WTC11 (cell line): ENCODE measurements around the gene S100A13. TPM values are rescaled to one million over a fixed set of nuclear protein-coding genes. Genes with fewer than 3 reads are reported as not detected.

Source experiments
- ATAC-seq: fragments of 200-7000 bp; cut with Tn5 transposase; 2 replicates; pipeline ENCODE4 v1.10.0; 2021; ENCODE audit warnings: mild to moderate bottlenecking, moderate library complexity
- CTCF ChIA-PET: fragments of 300-600 bp; sonication (Branson Sonifier 250); formaldehyde crosslinking; loops from one replicate; lab custom pipeline; 2021; ENCODE audit warnings: antibody characterized with exemption; lab: Charles Lee
- POLR2A ChIA-PET: fragments of 350-600 bp; sonication (Branson Sonifier 250); formaldehyde crosslinking; loops from one replicate; lab custom pipeline; 2021; ENCODE audit warnings: antibody characterized with exemption; lab: Charles Lee
- DNase-seq: peaks from one replicate; pipeline ENCODE4 v3.0.0; 2021; ENCODE audit warnings: low spot score
- H3K27ac Mint-ChIP-seq: 2 replicates; pipeline ENCODE4 v1.8.0; 2021; ENCODE audit warnings: mixed read lengths
- H3K27me3 Mint-ChIP-seq: 2 replicates; pipeline ENCODE4 v1.8.0; 2021; ENCODE audit warnings: low read depth, mild to moderate bottlenecking, moderate library complexity, mixed read lengths
- H3K36me3 Mint-ChIP-seq: 2 replicates; pipeline ENCODE4 v1.8.0; 2021; ENCODE audit warnings: mixed read lengths
- H3K4me1 Mint-ChIP-seq: 2 replicates; pipeline ENCODE4 v1.8.0; 2022; ENCODE audit warnings: mixed read lengths
- H3K4me3 Mint-ChIP-seq: 2 replicates; pipeline ENCODE4 v1.8.0; 2021; ENCODE audit warnings: mild to moderate bottlenecking, moderate library complexity, mixed read lengths
- H3K9me3 Mint-ChIP-seq: 2 replicates; pipeline ENCODE4 v1.8.0; 2021; ENCODE audit warnings: mixed read lengths
- AR ChIP-seq: fragments of 250-450 bp; sonication (Bioruptor Pico); IDR thresholded peaks from 2 replicates; pipeline ENCODE4 v1.9.0; 2021; ENCODE audit warnings: mild to moderate bottlenecking
- FOXK1 ChIP-seq: sonication (generic); formaldehyde crosslinking; IDR thresholded peaks from 2 replicates; pipeline ENCODE4 v1.8.0; 2022; ENCODE audit warnings: mild to moderate bottlenecking, moderate library complexity, missing genetic modification reagents
- GABPB1 ChIP-seq: sonication (generic); formaldehyde crosslinking; IDR thresholded peaks from 2 replicates; pipeline ENCODE4 v1.8.1; 2023; ENCODE audit warnings: mild to moderate bottlenecking, missing genetic modification reagents
- GTF2I ChIP-seq: fragments of 250-450 bp; sonication (Bioruptor Pico); conservative IDR thresholded peaks from 2 replicates; pipeline ENCODE4 v1.4.0; 2021; ENCODE audit warnings: mild to moderate bottlenecking
- JAZF1 ChIP-seq: fragments of 250-450 bp; sonication (Bioruptor Pico); IDR thresholded peaks from 2 replicates; pipeline ENCODE4 v1.9.0; 2021; ENCODE audit warnings: moderate library complexity, mild to moderate bottlenecking, inconsistent platforms
- MYBL2 ChIP-seq: sonication (generic); formaldehyde crosslinking; IDR thresholded peaks from 2 replicates; pipeline ENCODE4 v1.8.1; 2023; ENCODE audit warnings: mild to moderate bottlenecking, moderate library complexity, missing genetic modification reagents
- NFE2L1 ChIP-seq: sonication (generic); formaldehyde crosslinking; IDR thresholded peaks from 2 replicates; pipeline ENCODE4 v1.8.1; 2023; ENCODE audit warnings: missing genetic modification reagents
- OVOL2 ChIP-seq: fragments of 250-450 bp; sonication (Bioruptor Pico); IDR thresholded peaks from 2 replicates; pipeline ENCODE4 v1.9.0; 2021; ENCODE audit warnings: mild to moderate bottlenecking, borderline replicate concordance
- ZBTB21 ChIP-seq: sonication (generic); formaldehyde crosslinking; IDR thresholded peaks from 2 replicates; pipeline ENCODE4 v1.8.1; 2023; ENCODE audit warnings: mild to moderate bottlenecking, missing genetic modification reagents, borderline replicate concordance
- ZNF138 ChIP-seq: sonication (generic); formaldehyde crosslinking; conservative IDR thresholded peaks from 2 replicates; pipeline ENCODE4 v1.8.1; 2022; ENCODE audit warnings: mild to moderate bottlenecking, moderate library complexity, missing genetic modification reagents
- ZNF263 ChIP-seq: sonication (generic); formaldehyde crosslinking; IDR thresholded peaks from 2 replicates; pipeline ENCODE4 v1.8.1; 2022; ENCODE audit warnings: low read depth, mild to moderate bottlenecking, moderate library complexity, missing genetic modification reagents
- ZNF416 ChIP-seq: fragments of 250-450 bp; sonication (Bioruptor Pico); IDR thresholded peaks from 2 replicates; pipeline ENCODE4 v1.9.0; 2021; ENCODE audit warnings: mild to moderate bottlenecking, inconsistent platforms
- ZNF671 ChIP-seq: fragments of 250-450 bp; sonication (Bioruptor Pico); IDR thresholded peaks from 2 replicates; pipeline ENCODE4 v1.8.0; 2021; ENCODE audit warnings: mild to moderate bottlenecking
- total RNA-seq: library from RNA; stranded (reverse); gene quantifications from 3 replicates; pipeline ENCODE4 v1.2.3, GENCODE V29; 2021
- TF ChIP-seq, protein P1 (sequence below): sonication (generic); formaldehyde crosslinking; IDR thresholded peaks from 2 replicates; pipeline ENCODE4 v1.8.0; 2022; ENCODE audit warnings: mild to moderate bottlenecking, missing genetic modification reagents

S100A13 gene
- total RNA-seq, 1 experiment from 2014 or later, result 68.4 TPM

DNA sequence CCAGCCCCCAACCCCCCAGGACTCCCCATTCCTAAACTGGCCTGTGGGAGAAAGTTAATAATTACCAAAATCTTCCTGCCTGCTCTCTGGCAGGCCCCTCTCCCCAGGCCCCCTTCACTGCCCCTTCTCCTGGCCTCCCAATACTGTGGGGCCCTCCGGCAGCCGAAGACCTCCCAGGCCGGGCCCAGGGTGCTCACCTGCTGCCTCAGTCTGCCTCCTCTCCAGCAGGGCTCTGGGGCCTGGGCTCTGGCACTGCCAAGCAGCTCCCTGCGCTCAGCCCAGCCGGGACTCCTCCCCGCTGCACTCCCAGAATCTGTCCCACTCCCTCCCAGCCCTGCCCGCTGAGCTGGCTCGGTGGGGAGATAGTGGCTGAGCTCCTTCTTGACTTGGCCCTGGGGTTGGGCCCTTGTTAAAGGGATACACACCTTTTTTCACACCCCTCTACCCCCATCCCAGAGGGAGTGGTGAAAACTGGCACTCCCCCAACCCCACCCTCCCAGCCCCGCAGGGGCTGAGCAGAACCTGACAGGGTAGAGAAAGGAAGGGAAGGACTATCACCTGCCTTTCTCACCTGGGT is 14.5 kb downstream of the S100A13 start, which contains the start of gene S100A16:
Gene S100A16 (minus strand): TSS at position 383 of the 577 bp plus-strand sequence. CDS start 4,986 bp downstream, outside the sequence.
- H3K4me3 Mint-ChIP-seq, result peak within 1 kb of the TSS; percentile 58
- H3K27me3 Mint-ChIP-seq, result no peaks in the 10 kb centered on the region; the same call in 1 of the 2 replicates
- no peak within 1 kb of the TSS for H3K27ac Mint-ChIP-seq
- ChIA-PET CTCF (interaction anchor here (0.5 to 14.4 kb wide), 19 partner anchors 10 to 301 kb away, joined by 3 to 230 read pairs (median 7); partner anchors contain the start of genes CHTOP, S100A1, S100A13 and S100A6), POLR2A (interaction anchor here (0.8 to 1.7 kb wide), 5 partner anchors 14 to 21 kb away, joined by 3 to 8 read pairs (median 5); partner anchors contain the start of genes CHTOP and S100A13)
- DNase-seq (peak; percentile 54), ATAC-seq (peak; percentile 58)
- peaks cover 62% of the 10 kb centered on the region for H3K4me1 Mint-ChIP-seq
- H3K36me3 Mint-ChIP-seq, result no peaks in the 10 kb centered on the region
- no peaks in the 10 kb centered on the region for H3K9me3 Mint-ChIP-seq
- TF ChIP-seq ZBTB21 (CRISPR knock-in tag) (0 out of 2 replicates have a peak, but pooled peaks have one; percentile 43), ZNF263 (CRISPR knock-in tag) (peak; percentile 68; the same call in 1 of the 2 replicates), GABPB1 (CRISPR knock-in tag) (no peak), FOXK1 (CRISPR knock-in tag) (0 out of 2 replicates have a peak, but pooled peaks have one; percentile 25), MYBL2 (CRISPR knock-in tag) (no peak)

GRCh38 chr1:153612111-153612754 is 15.1 kb downstream of the S100A13 start:
- ATAC-seq, result no peak
- ChIA-PET CTCF (interaction anchor here (0.5 to 14.4 kb wide), 20 partner anchors 11 to 302 kb away, joined by 3 to 230 read pairs (median 6); partner anchors contain the start of genes CHTOP, S100A1, S100A13 and S100A6), POLR2A (interaction anchor here (0.5 to 1.7 kb wide), 7 partner anchors 14 to 41 kb away, joined by 3 to 8 read pairs (median 4); partner anchors contain the start of genes CHTOP and S100A13)
- Mint-ChIP-seq H3K4me1 (peaks cover 63% of the 10 kb centered on the region), H3K27ac (no peak overlapping the region), H3K27me3 (no peaks in the 10 kb centered on the region; the same call in 1 of the 2 replicates), H3K36me3 (no peaks in the 10 kb centered on the region), H3K4me3 (peak overlapping the region; percentile 58), H3K9me3 (no peaks in the 10 kb centered on the region)
- no peak for DNase-seq
- TF ChIP-seq JAZF1, result no peak
- no peak for TF ChIP-seq NFE2L1 (CRISPR knock-in tag)

- POLR2A ChIA-PET, result interaction anchor here (0.5 to 1.1 kb wide), 2 partner anchors 16 to 41 kb away, joined by 3 read pairs; partner anchors contain the start of gene S100A13
- TF ChIP-seq AR (CRISPR knock-in tag) (no peak), ZNF416 (no peak), ZNF138 (no peak), ZNF671 (no peak), OVOL2 (no peak)
- TF ChIP-seq, protein P1, sequence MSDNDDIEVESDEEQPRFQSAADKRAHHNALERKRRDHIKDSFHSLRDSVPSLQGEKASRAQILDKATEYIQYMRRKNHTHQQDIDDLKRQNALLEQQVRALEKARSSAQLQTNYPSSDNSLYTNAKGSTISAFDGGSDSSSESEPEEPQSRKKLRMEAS (CRISPR knock-in tag), result no peak
- no peak for ATAC-seq
- H3K4me3 Mint-ChIP-seq, result no peak overlapping the region
- CTCF ChIA-PET, result interaction anchor here (0.8 to 14.4 kb wide), 7 partner anchors 12 to 43 kb away, joined by 3 to 230 read pairs (median 13); partner anchors contain the start of genes CHTOP, S100A1 and S100A13
- no peaks in the 10 kb centered on the region for H3K36me3 Mint-ChIP-seq
- H3K4me1 Mint-ChIP-seq, result peaks cover 63% of the 10 kb centered on the region
- H3K9me3 Mint-ChIP-seq, result no peaks in the 10 kb centered on the region
- no peaks in the 10 kb centered on the region; the same call in 1 of the 2 replicates for H3K27me3 Mint-ChIP-seq
- H3K27ac Mint-ChIP-seq, result no peak overlapping the region
- DNase-seq, result no peak
Observed at GRCh38 chr1:153611356-153611755, 15.9 kb downstream of the S100A13 start.

DNA sequence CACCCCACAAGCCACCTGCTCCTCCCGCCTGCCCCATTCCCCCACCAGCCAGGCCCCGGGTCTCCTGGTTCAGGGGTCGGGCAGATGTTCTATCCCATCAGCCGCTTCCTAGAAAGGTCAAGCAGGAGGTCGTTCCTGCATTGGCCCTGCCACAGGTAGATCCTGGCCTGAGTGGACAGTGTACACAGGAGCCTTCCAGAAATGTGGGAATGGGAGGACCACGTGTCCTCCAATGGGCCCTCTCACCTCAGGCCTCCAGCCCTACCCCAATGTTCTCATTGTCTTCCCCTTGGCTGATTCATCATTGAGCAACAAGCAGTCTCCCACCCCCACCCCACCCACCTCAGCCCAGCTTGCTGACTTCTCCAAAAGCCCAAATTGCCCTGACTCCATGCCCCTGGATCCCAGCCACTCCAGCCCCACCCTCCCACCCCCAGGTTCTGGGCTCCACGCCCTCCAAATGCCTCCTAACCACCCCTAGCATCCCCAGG is 16.4 kb downstream of the S100A13 start:
- DNase-seq, result no peak
- H3K4me1 Mint-ChIP-seq, result peaks cover 60% of the 10 kb centered on the region
- ChIA-PET CTCF (interaction anchor here (1.9 to 14.4 kb wide), 3 partner anchors 12 to 39 kb away, joined by 5 to 230 read pairs (median 33); partner anchors contain the start of genes S100A1 and S100A13), POLR2A (no interaction called here)
- H3K27me3 Mint-ChIP-seq, result no peaks in the 10 kb centered on the region; the same call in 1 of the 2 replicates
- no peak for ATAC-seq
- H3K36me3 Mint-ChIP-seq, result no peaks in the 10 kb centered on the region
- H3K27ac Mint-ChIP-seq, result no peak overlapping the region
- TF ChIP-seq GTF2I (CRISPR knock-in tag), result no peak
- TF ChIP-seq, all 79 proteins: peak for 0
- H3K9me3 Mint-ChIP-seq, result no peaks in the 10 kb centered on the region
- no peak overlapping the region for H3K4me3 Mint-ChIP-seq
